SK-N-SH treated with all-trans-retinoic acid at 6 μM for 48 hours (cell line): ENCODE data around the gene ARAP3.

Experiments used
- ZFP30 ChIP-seq: fragments of 450-650 bp; formaldehyde crosslinking; IDR thresholded peaks from 2 replicates; pipeline ENCODE4 v1.5.0; 2022; ENCODE audit warnings: mild to moderate bottlenecking, moderate library complexity
- TF ChIP-seq, protein P1 (sequence below): fragments of 250-450 bp; sonication (Bioruptor Pico); IDR thresholded peaks from 2 replicates; pipeline ENCODE4 v1.5.0; 2020; ENCODE audit warnings: mild to moderate bottlenecking, moderate library complexity
- TF ChIP-seq, protein P2 (sequence below): fragments of 250-450 bp; sonication (Bioruptor Pico); IDR thresholded peaks from 2 replicates; pipeline ENCODE4 v1.5.1; 2020; ENCODE audit warnings: low read depth, mild to moderate bottlenecking, moderate library complexity

DNA sequence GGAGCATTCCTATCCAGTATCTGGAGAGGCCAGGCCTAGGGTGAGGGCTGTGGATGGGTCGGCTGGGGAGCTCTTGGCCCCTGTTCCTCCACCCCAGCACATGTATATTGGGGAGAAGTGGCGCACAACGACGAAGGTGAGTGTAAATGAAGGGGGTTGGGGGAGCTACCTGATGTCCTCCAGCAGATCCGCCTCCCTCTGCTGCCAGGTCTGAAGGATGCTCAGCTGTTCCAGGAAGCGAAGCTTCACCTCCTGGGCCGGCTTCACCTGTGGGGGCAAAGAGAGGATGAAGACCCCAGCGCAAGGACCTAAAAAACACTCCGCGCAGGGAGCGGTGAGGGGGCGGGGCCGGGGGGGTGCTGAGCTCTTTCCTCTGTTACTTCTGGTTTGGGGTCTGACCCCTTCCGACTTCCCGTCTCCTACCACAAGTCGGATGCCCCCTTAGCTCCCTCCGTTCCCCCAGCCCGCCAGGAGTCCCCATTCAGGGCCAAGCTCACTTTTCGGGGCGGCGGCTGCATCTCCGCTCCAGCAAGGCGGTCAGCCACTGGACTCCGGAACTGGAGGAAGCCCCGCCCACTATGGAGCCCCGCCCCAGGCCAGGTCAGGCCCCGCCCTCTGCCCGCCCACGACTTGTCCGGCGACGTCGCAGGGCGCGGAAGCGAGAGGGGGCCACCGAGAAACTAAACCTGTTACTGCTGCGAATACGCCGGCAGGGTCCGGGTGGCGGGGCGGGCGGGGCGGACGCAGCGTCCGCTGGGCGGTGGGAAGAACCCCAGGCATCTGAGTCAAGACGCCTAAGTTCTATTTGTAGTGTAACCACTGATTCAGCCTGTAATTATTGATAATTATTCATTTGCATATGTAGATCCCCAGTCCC is 30.9 kb downstream of the ARAP3 start, which contains the start of gene FCHSD1:
- TF ChIP-seq ZFP30 (CRISPR knock-in tag) = no peak
- TF ChIP-seq, protein P1, sequence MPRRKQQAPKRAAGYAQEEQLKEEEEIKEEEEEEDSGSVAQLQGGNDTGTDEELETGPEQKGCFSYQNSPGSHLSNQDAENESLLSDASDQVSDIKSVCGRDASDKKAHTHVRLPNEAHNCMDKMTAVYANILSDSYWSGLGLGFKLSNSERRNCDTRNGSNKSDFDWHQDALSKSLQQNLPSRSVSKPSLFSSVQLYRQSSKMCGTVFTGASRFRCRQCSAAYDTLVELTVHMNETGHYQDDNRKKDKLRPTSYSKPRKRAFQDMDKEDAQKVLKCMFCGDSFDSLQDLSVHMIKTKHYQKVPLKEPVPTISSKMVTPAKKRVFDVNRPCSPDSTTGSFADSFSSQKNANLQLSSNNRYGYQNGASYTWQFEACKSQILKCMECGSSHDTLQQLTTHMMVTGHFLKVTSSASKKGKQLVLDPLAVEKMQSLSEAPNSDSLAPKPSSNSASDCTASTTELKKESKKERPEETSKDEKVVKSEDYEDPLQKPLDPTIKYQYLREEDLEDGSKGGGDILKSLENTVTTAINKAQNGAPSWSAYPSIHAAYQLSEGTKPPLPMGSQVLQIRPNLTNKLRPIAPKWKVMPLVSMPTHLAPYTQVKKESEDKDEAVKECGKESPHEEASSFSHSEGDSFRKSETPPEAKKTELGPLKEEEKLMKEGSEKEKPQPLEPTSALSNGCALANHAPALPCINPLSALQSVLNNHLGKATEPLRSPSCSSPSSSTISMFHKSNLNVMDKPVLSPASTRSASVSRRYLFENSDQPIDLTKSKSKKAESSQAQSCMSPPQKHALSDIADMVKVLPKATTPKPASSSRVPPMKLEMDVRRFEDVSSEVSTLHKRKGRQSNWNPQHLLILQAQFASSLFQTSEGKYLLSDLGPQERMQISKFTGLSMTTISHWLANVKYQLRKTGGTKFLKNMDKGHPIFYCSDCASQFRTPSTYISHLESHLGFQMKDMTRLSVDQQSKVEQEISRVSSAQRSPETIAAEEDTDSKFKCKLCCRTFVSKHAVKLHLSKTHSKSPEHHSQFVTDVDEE = no peak
- TF ChIP-seq, protein P2, sequence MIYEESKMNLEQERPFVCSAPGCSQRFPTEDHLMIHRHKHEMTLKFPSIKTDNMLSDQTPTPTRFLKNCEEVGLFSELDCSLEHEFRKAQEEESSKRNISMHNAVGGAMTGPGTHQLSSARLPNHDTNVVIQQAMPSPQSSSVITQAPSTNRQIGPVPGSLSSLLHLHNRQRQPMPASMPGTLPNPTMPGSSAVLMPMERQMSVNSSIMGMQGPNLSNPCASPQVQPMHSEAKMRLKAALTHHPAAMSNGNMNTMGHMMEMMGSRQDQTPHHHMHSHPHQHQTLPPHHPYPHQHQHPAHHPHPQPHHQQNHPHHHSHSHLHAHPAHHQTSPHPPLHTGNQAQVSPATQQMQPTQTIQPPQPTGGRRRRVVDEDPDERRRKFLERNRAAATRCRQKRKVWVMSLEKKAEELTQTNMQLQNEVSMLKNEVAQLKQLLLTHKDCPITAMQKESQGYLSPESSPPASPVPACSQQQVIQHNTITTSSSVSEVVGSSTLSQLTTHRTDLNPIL (CRISPR knock-in tag) = no peak
